GM10248 (cell line): Measurements from ENCODE around the gene LTA4H.

ENCODE experiments used
- CTCF ChIA-PET: fragments of 300-600 bp; sonication (Branson Sonifier 250); formaldehyde crosslinking; extraction: SDS; loops from one replicate; lab custom pipeline; 2021; ENCODE audit warnings: antibody characterized with exemption; lab: Yijun Ruan, JAX
- POLR2A ChIA-PET: fragments of 350-650 bp; sonication (Branson Sonifier 250); formaldehyde crosslinking; extraction: SDS; loops from one replicate; lab custom pipeline; 2020; ENCODE audit warnings: antibody characterized with exemption; lab: Yijun Ruan, JAX
- DNase-seq: peaks from one replicate; pipeline ENCODE4 v3.0.0; 2012; ENCODE audit errors: extremely low spot score
- TF ChIP-seq, protein P1 (sequence below): IDR thresholded peaks from 2 replicates; pipeline ENCODE4 v1.5.1; 2012; ENCODE audit warnings: mild to moderate bottlenecking, low read depth; ENCODE audit errors: extremely low read depth, missing control alignments, control extremely low read depth

LTA4H gene

DNA sequence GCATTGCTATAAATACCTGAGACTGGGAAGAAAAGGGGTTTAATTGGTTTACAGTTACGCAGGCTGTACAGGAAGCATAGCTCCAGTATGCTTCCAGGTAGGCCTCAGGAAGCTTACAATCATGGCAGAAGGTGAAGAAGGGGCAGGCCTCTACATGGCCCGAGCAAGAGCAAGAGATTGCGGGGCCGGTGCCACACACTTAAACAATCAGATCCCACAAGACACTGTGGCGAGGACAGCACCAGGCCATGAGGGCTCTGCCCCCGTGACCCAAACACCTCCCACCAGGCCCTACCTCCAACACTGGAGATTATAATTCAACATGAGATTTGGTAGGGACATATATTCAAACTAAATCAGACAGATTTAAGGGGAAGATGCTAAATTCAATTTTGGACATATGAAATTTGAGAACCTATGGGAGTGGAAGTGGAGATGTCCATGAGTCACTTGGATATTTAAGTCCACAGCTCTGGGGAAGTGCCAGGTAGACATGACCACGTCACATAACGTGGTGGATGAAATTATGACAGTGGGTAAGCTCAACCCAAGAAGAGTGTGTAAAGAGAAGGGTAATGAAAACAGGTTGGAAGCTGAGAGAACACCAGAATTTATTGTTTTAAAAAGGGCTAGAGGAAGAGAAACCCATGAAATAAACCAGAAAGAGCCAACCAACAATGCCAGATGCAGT, 1.5 kb upstream of the LTA4H start:
- TF ChIP-seq, protein P1, sequence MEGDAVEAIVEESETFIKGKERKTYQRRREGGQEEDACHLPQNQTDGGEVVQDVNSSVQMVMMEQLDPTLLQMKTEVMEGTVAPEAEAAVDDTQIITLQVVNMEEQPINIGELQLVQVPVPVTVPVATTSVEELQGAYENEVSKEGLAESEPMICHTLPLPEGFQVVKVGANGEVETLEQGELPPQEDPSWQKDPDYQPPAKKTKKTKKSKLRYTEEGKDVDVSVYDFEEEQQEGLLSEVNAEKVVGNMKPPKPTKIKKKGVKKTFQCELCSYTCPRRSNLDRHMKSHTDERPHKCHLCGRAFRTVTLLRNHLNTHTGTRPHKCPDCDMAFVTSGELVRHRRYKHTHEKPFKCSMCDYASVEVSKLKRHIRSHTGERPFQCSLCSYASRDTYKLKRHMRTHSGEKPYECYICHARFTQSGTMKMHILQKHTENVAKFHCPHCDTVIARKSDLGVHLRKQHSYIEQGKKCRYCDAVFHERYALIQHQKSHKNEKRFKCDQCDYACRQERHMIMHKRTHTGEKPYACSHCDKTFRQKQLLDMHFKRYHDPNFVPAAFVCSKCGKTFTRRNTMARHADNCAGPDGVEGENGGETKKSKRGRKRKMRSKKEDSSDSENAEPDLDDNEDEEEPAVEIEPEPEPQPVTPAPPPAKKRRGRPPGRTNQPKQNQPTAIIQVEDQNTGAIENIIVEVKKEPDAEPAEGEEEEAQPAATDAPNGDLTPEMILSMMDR, result no peak
- ChIA-PET CTCF (interaction anchor here (1.0 to 2.4 kb wide), 3 partner anchors 24 to 178 kb away, joined by 4 to 10 read pairs (median 8); no protein-coding TSS in a partner anchor), POLR2A (no interaction called here)
- no peak for DNase-seq

- TF ChIP-seq, protein P1, result no peak
- DNase-seq, result no peak
- POLR2A ChIA-PET, result interaction anchor here (1.0 kb wide), 1 partner anchor 373 kb away, joined by 3 read pairs; no protein-coding TSS in a partner anchor
- CTCF ChIA-PET, result interaction anchor here (1.6 kb wide), 1 partner anchor 482 kb away, joined by 6 read pairs; no protein-coding TSS in a partner anchor
Measured at GRCh38 chr12:96034621-96035282, 635 bp downstream of the LTA4H start.

- DNase-seq, result no peak
- ChIA-PET POLR2A (no interaction called here), CTCF (interaction anchor here (0.8 to 2.6 kb wide), 2 partner anchors 35 to 182 kb away, joined by 3 to 9 read pairs; no protein-coding TSS in a partner anchor)
- TF ChIP-seq, protein P1, result no peak
Measured at GRCh38 chr12:96033549-96034389, 1.6 kb downstream of the LTA4H start.

- ChIA-PET POLR2A (no interaction called here), CTCF (no interaction called here)
- no peak for DNase-seq
- TF ChIP-seq, protein P1, result no peak
Measured at GRCh38 chr12:96029826-96030225, 5.6 kb downstream of the LTA4H start.

GRCh38 chr12:96028538-96028937, 6.8 kb downstream of the LTA4H start:
- DNase-seq, result no peak
- POLR2A ChIA-PET, result no interaction called here
- CTCF ChIA-PET, result no interaction called here
- TF ChIP-seq, protein P1, result no peak

GRCh38 chr12:96026331-96026730, 9.1 kb downstream of the LTA4H start:
- no peak for DNase-seq
- CTCF ChIA-PET, result interaction anchor here (1.4 kb wide), 1 partner anchor 189 kb away, joined by 3 read pairs; no protein-coding TSS in a partner anchor
- POLR2A ChIA-PET, result no interaction called here

More at GRCh38 chr12:96026331-96026730, 9.1 kb downstream of the LTA4H start:
- TF ChIP-seq, protein P1, result no peak
